GM23338 (cell line): ENCODE measurements around the gene RHOF. TPM values are rescaled to one million over a fixed set of nuclear protein-coding genes. Genes with fewer than 3 reads are reported as not detected.

Experiments used
- ATAC-seq: fragments of 200-7000 bp; cut with Tn5 transposase; 3 replicates; pipeline ENCODE4 v1.9.1; 2020
- DNase-seq: peaks from one replicate; pipeline ENCODE4 v3.0.0-alpha.2; 2015; ENCODE audit warnings: low spot score
- H2AFZ ChIP-seq: fragments of 200-600 bp; sonication (generic); 2 replicates; pipeline ENCODE4 v1.8.0; 2016; ENCODE audit warnings: antibody characterized with exemption, mild to moderate bottlenecking, moderate library complexity
- H3F3A ChIP-seq: fragments of 200-600 bp; sonication (generic); replicated peaks from 2 replicates; pipeline ENCODE4 v1.8.0; 2017; ENCODE audit warnings: antibody characterized with exemption, mixed run types, low read depth
- H3K27ac ChIP-seq: fragments of 200-600 bp; sonication (generic); 2 replicates; pipeline ENCODE4 v1.6.1; 2016; ENCODE audit warnings: low read depth
- H3K27me3 ChIP-seq: fragments of 200-600 bp; sonication (generic); 2 replicates; pipeline ENCODE4 v1.8.0; 2016; ENCODE audit warnings: mild to moderate bottlenecking, mixed run types, moderate library complexity; ENCODE audit not compliant: insufficient read depth
- H3K36me3 ChIP-seq: fragments of 200-600 bp; sonication (generic); 2 replicates; pipeline ENCODE4 v1.8.0; 2016; ENCODE audit warnings: mild to moderate bottlenecking; ENCODE audit not compliant: insufficient read depth
- H3K4me1 ChIP-seq: fragments of 200-600 bp; sonication (generic); 2 replicates; pipeline ENCODE4 v1.8.0; 2016; ENCODE audit warnings: mild to moderate bottlenecking, moderate library complexity; ENCODE audit not compliant: insufficient read depth
- H3K4me2 ChIP-seq: fragments of 200-600 bp; sonication (generic); 2 replicates; pipeline ENCODE4 v1.7.1; 2017; ENCODE audit warnings: mixed run types
- H3K4me3 ChIP-seq: fragments of 200-600 bp; sonication (generic); 2 replicates; pipeline ENCODE4 v1.6.1; 2016; ENCODE audit warnings: mixed run types
- H3K79me2 ChIP-seq: fragments of 200-600 bp; sonication (generic); replicated peaks from 2 replicates; pipeline ENCODE4 v1.8.0; 2017; ENCODE audit warnings: mild to moderate bottlenecking; ENCODE audit not compliant: insufficient read depth
- H3K9me2 ChIP-seq: fragments of 200-600 bp; sonication (generic); 2 replicates; pipeline ENCODE4 v1.8.0; 2017; ENCODE audit not compliant: insufficient read depth
- H4K20me1 ChIP-seq: fragments of 200-600 bp; sonication (generic); replicated peaks from 2 replicates; pipeline ENCODE4 v1.8.0; 2017; ENCODE audit warnings: mild to moderate bottlenecking; ENCODE audit not compliant: insufficient read depth
- H3K27ac Mint-ChIP-seq: 2 replicates; pipeline ENCODE4 v1.8.0; 2020; ENCODE audit warnings: inconsistent platforms, mild to moderate bottlenecking, moderate library complexity, mixed read lengths
- H3K27me3 Mint-ChIP-seq: 3 replicates; pipeline ENCODE4 v1.8.0; 2022; ENCODE audit warnings: low read depth, mild to moderate bottlenecking, moderate library complexity, mixed read lengths, inconsistent platforms; ENCODE audit not compliant: insufficient read depth, poor library complexity
- H3K36me3 Mint-ChIP-seq: 3 replicates; pipeline ENCODE4 v1.8.0; 2021; ENCODE audit warnings: low read depth, mild to moderate bottlenecking, inconsistent platforms, moderate library complexity, mixed read lengths
- H3K4me1 Mint-ChIP-seq: 3 replicates; pipeline ENCODE4 v1.8.0; 2020; ENCODE audit warnings: mild to moderate bottlenecking, inconsistent platforms, mixed read lengths
- H3K4me3 Mint-ChIP-seq: 3 replicates; pipeline ENCODE4 v1.8.0; 2021; ENCODE audit warnings: moderate library complexity, mild to moderate bottlenecking, inconsistent platforms, mixed read lengths
- H3K9me3 Mint-ChIP-seq: 3 replicates; pipeline ENCODE4 v1.8.0; 2020; ENCODE audit warnings: moderate library complexity, mild to moderate bottlenecking, inconsistent platforms, mixed read lengths
- CREB1 ChIP-seq: fragments of 250-450 bp; sonication (Bioruptor Pico); IDR thresholded peaks from 2 replicates; pipeline ENCODE4 v1.5.0; 2020; ENCODE audit warnings: low read depth, mild to moderate bottlenecking, moderate library complexity
- CTCF ChIP-seq, 2 experiments: fragments of 200-600 bp in 1 of 2; sonication (generic) in 1 of 2; conservative IDR thresholded peaks; 2 replicates each; pipeline versions ENCODE4 v1.5.1 to v1.6.1; 2016 to 2017; ENCODE audit warnings: antibody characterized with exemption in 2 of 2, low read depth in 2 of 2, mild to moderate bottlenecking in 2 of 2, moderate library complexity in 1 of 2
- ETS1 ChIP-seq: IDR thresholded peaks from 2 replicates; pipeline ENCODE4 v1.6.1; 2016; ENCODE audit warnings: antibody characterized with exemption
- EZH2 ChIP-seq: fragments of 200-600 bp; sonication (generic); IDR thresholded peaks from one replicate; pipeline ENCODE4 v1.8.0; 2017; ENCODE audit warnings: antibody characterized with exemption, mild to moderate bottlenecking, low read depth; ENCODE audit not compliant: unreplicated experiment
- EZH2phosphoT487 ChIP-seq: fragments of 200-600 bp; sonication (generic); IDR thresholded peaks from one replicate; pipeline ENCODE4 v1.8.1; 2018; ENCODE audit warnings: antibody characterized with exemption; ENCODE audit not compliant: unreplicated experiment
- JUNB ChIP-seq: IDR thresholded peaks from one replicate; pipeline ENCODE4 v1.6.1; 2016; ENCODE audit warnings: antibody characterized with exemption; ENCODE audit not compliant: unreplicated experiment
- NANOG ChIP-seq: IDR thresholded peaks from 2 replicates; pipeline ENCODE4 v1.6.1; 2016; ENCODE audit warnings: antibody characterized with exemption, borderline replicate concordance
- POLR2AphosphoS5 ChIP-seq: IDR thresholded peaks from 2 replicates; pipeline ENCODE4 v1.6.1; 2016; ENCODE audit warnings: antibody characterized with exemption, low read depth
- ZNF114 ChIP-seq: fragments of 250-450 bp; sonication (Bioruptor Pico); IDR thresholded peaks from 2 replicates; pipeline ENCODE4 v1.5.0; 2020; ENCODE audit warnings: mild to moderate bottlenecking, moderate library complexity
- ZNF331 ChIP-seq: fragments of 250-450 bp; sonication (Bioruptor Pico); IDR thresholded peaks from 2 replicates; pipeline ENCODE4 v1.5.0; 2020; ENCODE audit warnings: low read depth, mild to moderate bottlenecking, moderate library complexity
- polyA plus RNA-seq: library from polyadenylated mRNA; unstranded; fragments of >200 nt; fragmentation: Nextera tagmentation; extraction: Ambion mirVana; gene quantifications from 2 replicates; pipeline ENCODE4 v1.2.1, GENCODE V29; 2016
- total RNA-seq: library from RNA; depleted of rRNA; stranded (reverse); fragments of >200 nt; shearing (Covaris generic); gene quantifications from 2 replicates; pipeline ENCODE4 v1.2.3, GENCODE V29; 2014
- TF ChIP-seq, protein P1 (sequence below): IDR thresholded peaks from one replicate; pipeline ENCODE4 v1.6.1; 2018; ENCODE audit warnings: antibody characterized with exemption; ENCODE audit not compliant: unreplicated experiment
- TF ChIP-seq, protein P2 (sequence below): fragments of 250-450 bp; sonication (Bioruptor Pico); IDR thresholded peaks from 2 replicates; pipeline ENCODE4 v1.5.0; 2020; ENCODE audit warnings: mild to moderate bottlenecking, moderate library complexity

The RHOF gene
- total and polyA plus RNA-seq, 2 experiments from 2014 or later = 10.5 to 53.4 TPM

- Histone ChIP-seq H3F3A (no peaks in the 10 kb centered on the region), H2AFZ (no peak overlapping the region), H3K36me3 (0 out of 2 replicates have a peak, but pooled peaks cover 3% of the 10 kb centered on the region), H3K4me1 (no peaks in the 10 kb centered on the region), H3K79me2 (no peaks in the 10 kb centered on the region), H3K27me3 (no peaks in the 10 kb centered on the region), H4K20me1 (no peaks in the 10 kb centered on the region), H3K27ac (no peak overlapping the region), H3K4me3 (no peak overlapping the region), H3K9me2 (no peaks in the 10 kb centered on the region), H3K4me2 (no peak overlapping the region)
- Mint-ChIP-seq H3K4me1 (no peaks in the 10 kb centered on the region; the same call in 2 of the 3 replicates), H3K9me3 (no peaks in the 10 kb centered on the region), H3K27ac (no peak overlapping the region), H3K36me3 (peaks cover 10% of the 10 kb centered on the region), H3K4me3 (no peak overlapping the region), H3K27me3 (peaks cover 8% of the 10 kb centered on the region)
- TF ChIP-seq ZNF114 (CRISPR knock-in tag) (no peak), EZH2phosphoT487 (no peak), EZH2 (no peak), JUNB (no peak), CTCF (conservative IDR thresholded peaks at IDR 0.05; ENCODE audit: low read depth in 2 of 2) (no peak), CREB1 (no peak), NANOG (no peak), POLR2AphosphoS5 (no peak), ETS1 (no peak), ZNF331 (CRISPR knock-in tag) (no peak)
- TF ChIP-seq, protein P1, sequence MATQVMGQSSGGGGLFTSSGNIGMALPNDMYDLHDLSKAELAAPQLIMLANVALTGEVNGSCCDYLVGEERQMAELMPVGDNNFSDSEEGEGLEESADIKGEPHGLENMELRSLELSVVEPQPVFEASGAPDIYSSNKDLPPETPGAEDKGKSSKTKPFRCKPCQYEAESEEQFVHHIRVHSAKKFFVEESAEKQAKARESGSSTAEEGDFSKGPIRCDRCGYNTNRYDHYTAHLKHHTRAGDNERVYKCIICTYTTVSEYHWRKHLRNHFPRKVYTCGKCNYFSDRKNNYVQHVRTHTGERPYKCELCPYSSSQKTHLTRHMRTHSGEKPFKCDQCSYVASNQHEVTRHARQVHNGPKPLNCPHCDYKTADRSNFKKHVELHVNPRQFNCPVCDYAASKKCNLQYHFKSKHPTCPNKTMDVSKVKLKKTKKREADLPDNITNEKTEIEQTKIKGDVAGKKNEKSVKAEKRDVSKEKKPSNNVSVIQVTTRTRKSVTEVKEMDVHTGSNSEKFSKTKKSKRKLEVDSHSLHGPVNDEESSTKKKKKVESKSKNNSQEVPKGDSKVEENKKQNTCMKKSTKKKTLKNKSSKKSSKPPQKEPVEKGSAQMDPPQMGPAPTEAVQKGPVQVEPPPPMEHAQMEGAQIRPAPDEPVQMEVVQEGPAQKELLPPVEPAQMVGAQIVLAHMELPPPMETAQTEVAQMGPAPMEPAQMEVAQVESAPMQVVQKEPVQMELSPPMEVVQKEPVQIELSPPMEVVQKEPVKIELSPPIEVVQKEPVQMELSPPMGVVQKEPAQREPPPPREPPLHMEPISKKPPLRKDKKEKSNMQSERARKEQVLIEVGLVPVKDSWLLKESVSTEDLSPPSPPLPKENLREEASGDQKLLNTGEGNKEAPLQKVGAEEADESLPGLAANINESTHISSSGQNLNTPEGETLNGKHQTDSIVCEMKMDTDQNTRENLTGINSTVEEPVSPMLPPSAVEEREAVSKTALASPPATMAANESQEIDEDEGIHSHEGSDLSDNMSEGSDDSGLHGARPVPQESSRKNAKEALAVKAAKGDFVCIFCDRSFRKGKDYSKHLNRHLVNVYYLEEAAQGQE = no peak
- TF ChIP-seq, protein P2, sequence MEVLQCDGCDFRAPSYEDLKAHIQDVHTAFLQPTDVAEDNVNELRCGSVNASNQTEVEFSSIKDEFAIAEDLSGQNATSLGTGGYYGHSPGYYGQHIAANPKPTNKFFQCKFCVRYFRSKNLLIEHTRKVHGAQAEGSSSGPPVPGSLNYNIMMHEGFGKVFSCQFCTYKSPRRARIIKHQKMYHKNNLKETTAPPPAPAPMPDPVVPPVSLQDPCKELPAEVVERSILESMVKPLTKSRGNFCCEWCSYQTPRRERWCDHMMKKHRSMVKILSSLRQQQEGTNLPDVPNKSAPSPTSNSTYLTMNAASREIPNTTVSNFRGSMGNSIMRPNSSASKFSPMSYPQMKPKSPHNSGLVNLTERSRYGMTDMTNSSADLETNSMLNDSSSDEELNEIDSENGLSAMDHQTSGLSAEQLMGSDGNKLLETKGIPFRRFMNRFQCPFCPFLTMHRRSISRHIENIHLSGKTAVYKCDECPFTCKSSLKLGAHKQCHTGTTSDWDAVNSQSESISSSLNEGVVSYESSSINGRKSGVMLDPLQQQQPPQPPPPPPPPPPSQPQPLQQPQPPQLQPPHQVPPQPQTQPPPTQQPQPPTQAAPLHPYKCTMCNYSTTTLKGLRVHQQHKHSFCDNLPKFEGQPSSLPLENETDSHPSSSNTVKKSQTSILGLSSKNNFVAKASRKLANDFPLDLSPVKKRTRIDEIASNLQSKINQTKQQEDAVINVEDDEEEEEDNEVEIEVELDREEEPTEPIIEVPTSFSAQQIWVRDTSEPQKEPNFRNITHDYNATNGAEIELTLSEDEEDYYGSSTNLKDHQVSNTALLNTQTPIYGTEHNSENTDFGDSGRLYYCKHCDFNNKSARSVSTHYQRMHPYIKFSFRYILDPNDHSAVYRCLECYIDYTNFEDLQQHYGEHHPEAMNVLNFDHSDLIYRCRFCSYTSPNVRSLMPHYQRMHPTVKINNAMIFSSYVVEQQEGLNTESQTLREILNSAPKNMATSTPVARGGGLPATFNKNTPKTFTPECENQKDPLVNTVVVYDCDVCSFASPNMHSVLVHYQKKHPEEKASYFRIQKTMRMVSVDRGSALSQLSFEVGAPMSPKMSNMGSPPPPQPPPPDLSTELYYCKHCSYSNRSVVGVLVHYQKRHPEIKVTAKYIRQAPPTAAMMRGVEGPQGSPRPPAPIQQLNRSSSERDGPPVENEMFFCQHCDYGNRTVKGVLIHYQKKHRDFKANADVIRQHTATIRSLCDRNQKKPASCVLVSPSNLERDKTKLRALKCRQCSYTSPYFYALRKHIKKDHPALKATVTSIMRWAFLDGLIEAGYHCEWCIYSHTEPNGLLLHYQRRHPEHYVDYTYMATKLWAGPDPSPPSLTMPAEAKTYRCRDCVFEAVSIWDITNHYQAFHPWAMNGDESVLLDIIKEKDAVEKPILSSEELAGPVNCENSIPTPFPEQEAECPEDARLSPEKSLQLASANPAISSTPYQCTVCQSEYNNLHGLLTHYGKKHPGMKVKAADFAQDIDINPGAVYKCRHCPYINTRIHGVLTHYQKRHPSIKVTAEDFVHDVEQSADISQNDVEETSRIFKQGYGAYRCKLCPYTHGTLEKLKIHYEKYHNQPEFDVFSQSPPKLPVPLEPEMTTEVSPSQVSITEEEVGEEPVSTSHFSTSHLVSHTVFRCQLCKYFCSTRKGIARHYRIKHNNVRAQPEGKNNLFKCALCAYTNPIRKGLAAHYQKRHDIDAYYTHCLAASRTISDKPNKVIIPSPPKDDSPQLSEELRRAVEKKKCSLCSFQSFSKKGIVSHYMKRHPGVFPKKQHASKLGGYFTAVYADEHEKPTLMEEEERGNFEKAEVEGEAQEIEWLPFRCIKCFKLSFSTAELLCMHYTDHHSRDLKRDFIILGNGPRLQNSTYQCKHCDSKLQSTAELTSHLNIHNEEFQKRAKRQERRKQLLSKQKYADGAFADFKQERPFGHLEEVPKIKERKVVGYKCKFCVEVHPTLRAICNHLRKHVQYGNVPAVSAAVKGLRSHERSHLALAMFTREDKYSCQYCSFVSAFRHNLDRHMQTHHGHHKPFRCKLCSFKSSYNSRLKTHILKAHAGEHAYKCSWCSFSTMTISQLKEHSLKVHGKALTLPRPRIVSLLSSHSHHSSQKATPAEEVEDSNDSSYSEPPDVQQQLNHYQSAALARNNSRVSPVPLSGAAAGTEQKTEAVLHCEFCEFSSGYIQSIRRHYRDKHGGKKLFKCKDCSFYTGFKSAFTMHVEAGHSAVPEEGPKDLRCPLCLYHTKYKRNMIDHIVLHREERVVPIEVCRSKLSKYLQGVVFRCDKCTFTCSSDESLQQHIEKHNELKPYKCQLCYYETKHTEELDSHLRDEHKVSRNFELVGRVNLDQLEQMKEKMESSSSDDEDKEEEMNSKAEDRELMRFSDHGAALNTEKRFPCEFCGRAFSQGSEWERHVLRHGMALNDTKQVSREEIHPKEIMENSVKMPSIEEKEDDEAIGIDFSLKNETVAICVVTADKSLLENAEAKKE (CRISPR knock-in tag) = no peak
- no peak for DNase-seq
- ATAC-seq = no peak
These were observed 31.2 kb downstream of the RHOF start for GRCh38 chr12:121762269-121762668.
